Esophagus squamous epithelium (tissue), 5 donors: ENCODE data around the gene CCNB1IP1. TPM values are rescaled to one million over a fixed set of nuclear protein-coding genes. Genes with fewer than 3 reads are reported as not detected.

Experiments used
- DNase-seq: peaks from one replicate; lab custom pipeline; 2025; lab: John Stamatoyannopoulos, UW
- H3K27ac ChIP-seq, 4 donors: fragments of 200-600 bp; sonication (generic); one replicate each; pipeline ENCODE4 v1.5.1; 2016 to 2019; ENCODE audit warnings: mild to moderate bottlenecking in 1 of 4
- H3K27me3 ChIP-seq, 4 donors: fragments of 200-600 bp; sonication (generic); 1 replicate in 3 of 4; 2 replicates in 1 of 4; pipeline versions ENCODE4 v1.5.1 to v1.6.0; 2017 to 2021; ENCODE audit warnings: antibody characterized with exemption in 1 of 4
- H3K36me3 ChIP-seq, 3 donors: fragments of 200-600 bp; sonication (generic); one replicate each; pipeline ENCODE4 v1.5.1; 2016 to 2019
- H3K4me1 ChIP-seq, 3 donors: fragments of 200-600 bp; sonication (generic); one replicate each; pipeline ENCODE4 v1.5.1; 2017 to 2019
- H3K4me3 ChIP-seq, 4 donors: fragments of 200-600 bp; sonication (generic); 1 replicate in 3 of 4; 2 replicates in 1 of 4; pipeline ENCODE4 v1.5.1; 2016 to 2019; ENCODE audit warnings: mild to moderate bottlenecking in 2 of 4, moderate library complexity in 1 of 4
- H3K9me3 ChIP-seq, 3 donors: fragments of 200-600 bp; sonication (generic); one replicate each; pipeline ENCODE4 v1.5.1; 2016 to 2019
- POLR2A ChIP-seq, 4 donors: fragments of 450-650 bp; IDR thresholded peaks; one replicate each; pipeline ENCODE4 v1.6.1; 2017; ENCODE audit warnings: antibody characterized with exemption in 4 of 4, mild to moderate bottlenecking in 4 of 4, moderate library complexity in 3 of 4
- WGBS, 2 donors: methylation state at CpG; one replicate each; pipeline ENCODE4 v1.1.5; 2018; 5-methylcytosine and 5-hydroxymethylcytosine counted together
- intact Hi-C: fragments of 100-400 bp; cut with DNase I; formaldehyde crosslinking; loops from one replicate; pipeline ENCODE4 v1.15.0; 2022
- total RNA-seq, 4 donors: library from RNA; depleted of rRNA; stranded (reverse); fragments of >200 nt; gene quantifications; one replicate each; pipeline ENCODE4 v1.1.0, GENCODE V29; 2016
- TF ChIP-seq, protein P1 (sequence below), 6 experiments: fragments of 450-650 bp in 4 of 6; fragments of 200-600 bp in 2 of 6; sonication (generic) in 2 of 6; IDR thresholded peaks; one replicate each; pipeline ENCODE4 v1.5.1; 2016 to 2019; ENCODE audit warnings: antibody characterized with exemption in 6 of 6, mild to moderate bottlenecking in 4 of 6, moderate library complexity in 4 of 6
- donor health status: DM: yes; HTN: yes; CAD: no.

Gene CCNB1IP1
- total RNA-seq, 4 donors from 2014 or later = 7.6 to 68.1 (median 33.4) TPM

DNA sequence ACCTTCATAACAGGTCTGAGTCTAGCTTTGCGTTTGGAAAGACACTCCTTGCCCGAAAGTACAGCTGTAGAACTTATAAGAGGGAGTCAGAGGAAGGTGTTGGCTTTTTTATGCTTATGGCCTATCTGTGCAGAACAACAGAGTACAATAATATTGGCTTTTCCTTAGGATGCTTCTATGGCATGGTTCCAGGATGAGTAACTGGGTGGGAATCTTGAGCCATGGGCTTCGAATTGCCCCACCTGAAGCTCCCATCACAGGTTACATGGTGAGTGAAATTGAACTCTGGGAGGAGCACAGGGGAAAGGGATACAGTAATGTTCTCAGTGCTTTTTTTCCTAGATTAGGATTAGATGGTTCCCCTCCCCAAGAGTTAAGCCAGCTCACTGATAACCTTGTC is 23.3 kb upstream of the CCNB1IP1 start:
- WGBS, 2 donors = 73 to 77% methylated on average over 3 of the region's 3 CpGs
- intact Hi-C loops = no loop called here
- Histone ChIP-seq H3K4me3 (no peak overlapping the region), H3K27me3 (no peaks in the 10 kb centered on the region), H3K9me3 (no peaks in the 10 kb centered on the region), H3K36me3 (peaks cover 0 to 91% (median 34%) of the 10 kb centered on the region in 3 donors), H3K4me1 (no peaks in the 10 kb centered on the region), H3K27ac (no peak overlapping the region)
- DNase-seq = no peak
- no peak for TF ChIP-seq POLR2A (IDR thresholded peaks at IDR 0.05)
- TF ChIP-seq, protein P1, sequence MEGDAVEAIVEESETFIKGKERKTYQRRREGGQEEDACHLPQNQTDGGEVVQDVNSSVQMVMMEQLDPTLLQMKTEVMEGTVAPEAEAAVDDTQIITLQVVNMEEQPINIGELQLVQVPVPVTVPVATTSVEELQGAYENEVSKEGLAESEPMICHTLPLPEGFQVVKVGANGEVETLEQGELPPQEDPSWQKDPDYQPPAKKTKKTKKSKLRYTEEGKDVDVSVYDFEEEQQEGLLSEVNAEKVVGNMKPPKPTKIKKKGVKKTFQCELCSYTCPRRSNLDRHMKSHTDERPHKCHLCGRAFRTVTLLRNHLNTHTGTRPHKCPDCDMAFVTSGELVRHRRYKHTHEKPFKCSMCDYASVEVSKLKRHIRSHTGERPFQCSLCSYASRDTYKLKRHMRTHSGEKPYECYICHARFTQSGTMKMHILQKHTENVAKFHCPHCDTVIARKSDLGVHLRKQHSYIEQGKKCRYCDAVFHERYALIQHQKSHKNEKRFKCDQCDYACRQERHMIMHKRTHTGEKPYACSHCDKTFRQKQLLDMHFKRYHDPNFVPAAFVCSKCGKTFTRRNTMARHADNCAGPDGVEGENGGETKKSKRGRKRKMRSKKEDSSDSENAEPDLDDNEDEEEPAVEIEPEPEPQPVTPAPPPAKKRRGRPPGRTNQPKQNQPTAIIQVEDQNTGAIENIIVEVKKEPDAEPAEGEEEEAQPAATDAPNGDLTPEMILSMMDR (IDR thresholded peaks at IDR 0.05) = no peak

DNA sequence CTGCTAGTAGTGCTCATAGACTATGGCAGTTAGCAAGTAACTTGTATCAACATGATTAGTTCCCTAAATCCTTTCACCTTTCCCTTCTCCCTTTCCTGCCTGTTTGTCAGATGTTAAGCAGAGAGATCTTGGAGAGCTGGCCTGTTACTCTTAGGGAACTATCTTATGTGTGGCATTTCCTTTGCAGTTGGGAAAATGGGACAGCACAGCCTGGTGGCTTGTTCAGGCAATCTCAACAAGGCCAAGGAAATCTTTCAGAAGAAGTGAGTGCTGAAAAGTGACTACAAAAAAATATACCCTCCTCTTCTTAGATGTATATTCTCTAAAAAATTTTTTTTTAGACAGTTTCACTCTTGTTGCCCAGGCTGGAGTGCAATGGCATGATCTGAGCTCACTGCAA is 17.8 kb upstream of the CCNB1IP1 start:
- intact Hi-C loops = no loop called here
- Histone ChIP-seq H3K27ac (no peak overlapping the region), H3K9me3 (no peaks in the 10 kb centered on the region), H3K4me1 (no peaks in the 10 kb centered on the region), H3K27me3 (no peaks in the 10 kb centered on the region), H3K4me3 (no peak overlapping the region), H3K36me3 (peaks cover 0 to 99% (median 15%) of the 10 kb centered on the region in 3 donors)
- DNase-seq = no peak
- TF ChIP-seq POLR2A (IDR thresholded peaks at IDR 0.05) = no peak
- TF ChIP-seq, protein P1 (IDR thresholded peaks at IDR 0.05) = peak in 2 of 6 experiments; percentile 5 to 24

DNA sequence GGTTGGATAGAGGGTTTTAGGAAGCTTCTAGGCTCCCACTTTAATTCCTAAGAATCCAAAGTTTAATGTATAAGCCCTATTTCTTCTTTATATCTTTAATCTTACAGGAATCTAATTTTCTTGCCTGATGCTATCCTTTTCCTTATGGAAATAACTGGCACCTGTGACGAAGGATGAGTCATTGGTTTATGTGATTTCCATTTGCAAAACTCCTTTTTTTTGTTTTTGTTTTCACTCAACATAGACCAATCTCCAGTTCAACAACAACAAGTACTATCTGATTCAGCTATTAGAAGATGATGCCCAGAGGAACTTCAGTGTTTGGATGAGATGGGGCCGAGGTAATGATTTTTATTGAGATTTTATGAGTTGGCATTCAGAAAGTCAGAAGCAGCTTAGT is 17.2 kb upstream of the CCNB1IP1 start:
- TF ChIP-seq POLR2A (IDR thresholded peaks at IDR 0.05) = no peak
- TF ChIP-seq, protein P1 (IDR thresholded peaks at IDR 0.05) = no peak
- peaks cover 0 to 99% (median 15%) of the 10 kb centered on the region in 3 donors for H3K36me3 ChIP-seq

DNA sequence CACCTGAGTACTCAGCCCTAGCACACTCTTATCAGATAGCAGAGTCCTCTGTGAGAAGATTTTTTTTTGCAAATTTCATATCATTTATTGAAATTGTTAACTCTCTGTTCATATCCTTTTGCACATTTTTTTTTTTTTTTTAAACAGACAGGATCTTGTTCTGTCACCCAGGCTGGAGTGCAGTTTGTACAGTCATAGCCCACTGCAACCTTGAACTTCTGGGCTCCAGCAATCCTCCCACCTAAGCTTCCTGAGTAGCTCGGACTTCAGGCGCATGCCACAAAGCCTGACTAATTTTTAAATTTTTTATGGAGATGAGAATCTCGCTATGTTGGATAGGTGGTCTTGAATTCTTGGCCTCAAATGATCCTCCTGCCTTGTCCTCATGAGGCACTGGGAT is 14.7 kb upstream of the CCNB1IP1 start:
- no peak overlapping the region for H3K27ac ChIP-seq
- peaks cover 5 to 13% (median 9%) of the 10 kb centered on the region in 3 donors for H3K4me1 ChIP-seq
- no peak for DNase-seq
- WGBS, 2 donors = 77 to 90% methylated on average over 3 of the region's 3 CpGs
- TF ChIP-seq, protein P1 (IDR thresholded peaks at IDR 0.05) = no peak
- no peak for TF ChIP-seq POLR2A (IDR thresholded peaks at IDR 0.05)
- H3K36me3 ChIP-seq = peaks cover 0 to 79% (median 0%) of the 10 kb centered on the region in 3 donors
- no peaks in the 10 kb centered on the region for H3K27me3 ChIP-seq
- H3K4me3 ChIP-seq = no peak overlapping the region
- intact Hi-C loops = loop anchor here (5.0 to 10.0 kb wide), 2 partner anchors 67 to 110 kb away; partner anchors contain the start of genes APEX1 and TEP1
- no peaks in the 10 kb centered on the region for H3K9me3 ChIP-seq

More for the DNA sequence above, 17.2 kb upstream of the CCNB1IP1 start:
- Histone ChIP-seq H3K4me1 (no peaks in the 10 kb centered on the region), H3K4me3 (no peak overlapping the region), H3K27me3 (no peaks in the 10 kb centered on the region), H3K9me3 (no peaks in the 10 kb centered on the region), H3K27ac (no peak overlapping the region)
- 81 to 90% methylated on average over 2 of the region's 2 CpGs for whole genome bisulfite sequencing, 2 donors
- no peak for DNase-seq
- intact Hi-C loops = no loop called here

DNA sequence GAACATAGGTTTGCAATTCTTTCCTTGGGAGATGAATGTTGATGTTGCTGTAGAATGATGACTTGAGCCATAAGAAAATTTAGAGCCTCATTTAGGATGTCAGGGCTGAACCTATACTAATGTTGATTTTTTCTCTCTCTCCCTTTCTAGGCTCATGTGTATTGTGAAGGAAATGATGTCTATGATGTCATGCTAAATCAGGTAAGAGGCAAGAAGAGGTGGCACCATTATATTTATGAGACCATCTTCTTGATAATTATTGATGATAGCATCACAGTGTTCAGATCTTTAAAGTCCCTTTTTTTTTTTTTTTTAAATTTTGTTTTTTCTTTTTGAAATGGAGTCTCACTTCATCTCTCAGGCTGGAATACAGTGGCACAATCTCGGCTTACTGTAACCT is 13.6 kb upstream of the CCNB1IP1 start:
- intact Hi-C loops = loop anchor here (5.0 to 10.0 kb wide), 2 partner anchors 68 to 111 kb away; partner anchors contain the start of genes APEX1 and TEP1
- H3K4me3 ChIP-seq = no peak overlapping the region
- peaks cover 0 to 68% (median 0%) of the 10 kb centered on the region in 3 donors for H3K36me3 ChIP-seq
- no peak for DNase-seq
- WGBS, 2 donors = 86 to 100% methylated on average over 1 of the region's 1 CpG
- H3K9me3 ChIP-seq = no peaks in the 10 kb centered on the region
- H3K27me3 ChIP-seq = no peaks in the 10 kb centered on the region
- no peak overlapping the region for H3K27ac ChIP-seq
- peaks cover 5 to 18% (median 9%) of the 10 kb centered on the region in 3 donors for H3K4me1 ChIP-seq
- TF ChIP-seq, protein P1 (IDR thresholded peaks at IDR 0.05) = no peak
- TF ChIP-seq POLR2A (IDR thresholded peaks at IDR 0.05) = no peak
